HG03342 (cell line): Measurements from ENCODE around the gene GPR150.

ENCODE experiments used
- ATAC-seq: cut with Tn5 transposase; IDR thresholded peaks from one replicate; pipeline ENCODE4 v1.9.1; 2021; ENCODE audit warnings: mild to moderate bottlenecking, moderate library complexity; ENCODE audit not compliant: unreplicated experiment

Gene GPR150

GRCh38 chr5:95620030-95620869, at the start of gene GPR150:
Gene GPR150 (plus strand): TSS chr5:95620087. CDS start chr5:95620276, 189 bp downstream.
- peak; percentile 66 for ATAC-seq

- ATAC-seq: no peak
These were observed 47.9 kb upstream of the GPR150 start for GRCh38 chr5:95572016-95572415.

- no peak for ATAC-seq
These were observed 38.3 kb upstream of the GPR150 start for GRCh38 chr5:95581576-95581975.

GRCh38 chr5:95583992-95584391, 35.9 kb upstream of the GPR150 start:
- ATAC-seq: no peak

- ATAC-seq: no peak
These were observed 29.0 kb upstream of the GPR150 start for GRCh38 chr5:95590880-95591279.

GRCh38 chr5:95591490-95591901, 28.4 kb upstream of the GPR150 start:
- peak; percentile 85 for ATAC-seq

GRCh38 chr5:95595289-95595931, 24.5 kb upstream of the GPR150 start:
- ATAC-seq: no peak

GRCh38 chr5:95599252-95599651, 20.6 kb upstream of the GPR150 start:
- no peak for ATAC-seq

GRCh38 chr5:95600557-95600956, 19.3 kb upstream of the GPR150 start:
- ATAC-seq: no peak

GRCh38 chr5:95605786-95606185, 14.1 kb upstream of the GPR150 start:
- ATAC-seq: no peak

GRCh38 chr5:95606419-95606818, 13.5 kb upstream of the GPR150 start:
- ATAC-seq: no peak

- ATAC-seq: no peak
These were observed 10.2 kb upstream of the GPR150 start for GRCh38 chr5:95609711-95610110.

- no peak for ATAC-seq
These were observed 9.3 kb upstream of the GPR150 start for GRCh38 chr5:95610546-95610945.

- no peak for ATAC-seq
These were observed 8.5 kb upstream of the GPR150 start for GRCh38 chr5:95611396-95611795.

- ATAC-seq: no peak
These were observed 6.4 kb upstream of the GPR150 start for GRCh38 chr5:95613514-95613913.

GRCh38 chr5:95615164-95615467, 4.8 kb upstream of the GPR150 start:
- ATAC-seq: peak; percentile 42

- no peak for ATAC-seq
These were observed 2.8 kb upstream of the GPR150 start for GRCh38 chr5:95617057-95617456.

- ATAC-seq: no peak
These were observed 791 bp upstream of the GPR150 start for GRCh38 chr5:95619096-95619495.

GRCh38 chr5:95619514-95620029, 315 bp upstream of the GPR150 start:
- no peak for ATAC-seq

- peak; percentile 38 for ATAC-seq
These were observed 1.3 kb downstream of the GPR150 start for GRCh38 chr5:95620870-95621838.
